ENCODE results near the gene ANKRD63.

DNA sequence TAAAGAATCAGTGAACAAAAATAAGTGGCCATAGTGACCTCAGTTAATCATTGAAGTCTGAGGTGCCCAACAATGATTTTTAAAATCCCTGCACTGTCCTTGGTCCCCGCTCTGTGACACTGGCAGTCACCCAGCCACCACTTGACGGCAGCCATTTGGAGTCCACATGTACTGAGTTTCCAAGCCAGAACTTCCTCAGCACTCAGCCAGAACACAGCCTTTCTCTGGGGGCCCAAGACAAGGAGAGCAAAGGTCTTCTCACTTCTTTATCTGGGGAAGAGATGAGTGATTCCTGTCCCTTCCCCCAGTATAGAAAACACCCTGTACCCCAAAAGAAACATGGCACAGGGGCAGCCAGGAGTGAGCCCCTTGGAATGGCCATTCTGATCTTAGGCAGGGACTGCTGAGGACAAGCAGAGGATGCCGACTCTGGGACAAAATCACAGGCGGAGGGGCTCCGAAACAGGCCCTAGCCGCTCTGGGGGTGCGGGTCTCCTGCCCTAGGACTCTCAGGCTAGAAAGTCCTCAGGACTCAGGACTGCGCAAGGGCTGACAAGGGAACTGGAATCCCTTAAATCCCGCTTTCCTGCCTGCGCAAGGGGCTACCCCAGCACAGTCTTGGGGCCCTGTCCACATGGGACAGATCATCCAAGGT, 31.3 kb downstream of the ANKRD63 start:
- TF ChIP-seq POLR2AphosphoS5 (IDR thresholded peaks at IDR 0.05; ENCODE audit: low read depth, low read length) (no peak), TAF1 (IDR thresholded peaks at IDR 0.05; ENCODE audit: borderline replicate concordance, insufficient read depth, low read length) (no peak)
- TF ChIP-seq, protein P1, sequence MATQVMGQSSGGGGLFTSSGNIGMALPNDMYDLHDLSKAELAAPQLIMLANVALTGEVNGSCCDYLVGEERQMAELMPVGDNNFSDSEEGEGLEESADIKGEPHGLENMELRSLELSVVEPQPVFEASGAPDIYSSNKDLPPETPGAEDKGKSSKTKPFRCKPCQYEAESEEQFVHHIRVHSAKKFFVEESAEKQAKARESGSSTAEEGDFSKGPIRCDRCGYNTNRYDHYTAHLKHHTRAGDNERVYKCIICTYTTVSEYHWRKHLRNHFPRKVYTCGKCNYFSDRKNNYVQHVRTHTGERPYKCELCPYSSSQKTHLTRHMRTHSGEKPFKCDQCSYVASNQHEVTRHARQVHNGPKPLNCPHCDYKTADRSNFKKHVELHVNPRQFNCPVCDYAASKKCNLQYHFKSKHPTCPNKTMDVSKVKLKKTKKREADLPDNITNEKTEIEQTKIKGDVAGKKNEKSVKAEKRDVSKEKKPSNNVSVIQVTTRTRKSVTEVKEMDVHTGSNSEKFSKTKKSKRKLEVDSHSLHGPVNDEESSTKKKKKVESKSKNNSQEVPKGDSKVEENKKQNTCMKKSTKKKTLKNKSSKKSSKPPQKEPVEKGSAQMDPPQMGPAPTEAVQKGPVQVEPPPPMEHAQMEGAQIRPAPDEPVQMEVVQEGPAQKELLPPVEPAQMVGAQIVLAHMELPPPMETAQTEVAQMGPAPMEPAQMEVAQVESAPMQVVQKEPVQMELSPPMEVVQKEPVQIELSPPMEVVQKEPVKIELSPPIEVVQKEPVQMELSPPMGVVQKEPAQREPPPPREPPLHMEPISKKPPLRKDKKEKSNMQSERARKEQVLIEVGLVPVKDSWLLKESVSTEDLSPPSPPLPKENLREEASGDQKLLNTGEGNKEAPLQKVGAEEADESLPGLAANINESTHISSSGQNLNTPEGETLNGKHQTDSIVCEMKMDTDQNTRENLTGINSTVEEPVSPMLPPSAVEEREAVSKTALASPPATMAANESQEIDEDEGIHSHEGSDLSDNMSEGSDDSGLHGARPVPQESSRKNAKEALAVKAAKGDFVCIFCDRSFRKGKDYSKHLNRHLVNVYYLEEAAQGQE (IDR thresholded peaks at IDR 0.05; ENCODE audit: insufficient read depth in 1 of 2, low read depth in 2 of 2, low read length in 2 of 2), result no peak

All from PFSK-1 (cell line).